SJCRH30 (cell line): Measurements from ENCODE around the gene SIDT2. TPM values are rescaled to one million over a fixed set of nuclear protein-coding genes. Genes with fewer than 3 reads are reported as not detected.
"Not testable (repeated sequence)": the region's sequence is repeated elsewhere in the genome, so short reads cannot be mapped to it uniquely, and the experiment has no call there.

Source experiments
- DNase-seq, 2 experiments: peaks; one replicate each; pipeline ENCODE4 v3.0.0-alpha.2; 2015 to 2020
- H3K27ac ChIP-seq: fragments of 250-450 bp; sonication (Bioruptor Pico); 2 replicates; pipeline ENCODE4 v1.5.1; 2020; ENCODE audit warnings: mild to moderate bottlenecking, moderate library complexity
- H3K27me3 ChIP-seq: fragments of 250-450 bp; sonication (Bioruptor Pico); 2 replicates; pipeline ENCODE4 v1.5.1; 2020; ENCODE audit warnings: mild to moderate bottlenecking, moderate library complexity
- H3K36me3 ChIP-seq: fragments of 250-450 bp; sonication (Bioruptor Pico); 2 replicates; pipeline ENCODE4 v1.5.1; 2020; ENCODE audit warnings: mild to moderate bottlenecking, moderate library complexity
- H3K4me1 ChIP-seq: fragments of 250-450 bp; sonication (Bioruptor Pico); 2 replicates; pipeline ENCODE4 v1.5.1; 2020; ENCODE audit warnings: mild to moderate bottlenecking, moderate library complexity
- H3K4me3 ChIP-seq: fragments of 250-450 bp; sonication (Bioruptor Pico); 2 replicates; pipeline ENCODE4 v1.5.1; 2020; ENCODE audit warnings: mild to moderate bottlenecking, moderate library complexity
- H3K9me3 ChIP-seq: fragments of 250-450 bp; sonication (Bioruptor Pico); replicated peaks from 2 replicates; pipeline ENCODE4 v1.5.1; 2020; ENCODE audit warnings: mild to moderate bottlenecking, moderate library complexity
- total RNA-seq: library from RNA; depleted of rRNA; stranded (reverse); fragments of >200 nt; shearing (Covaris generic); gene quantifications from 2 replicates; pipeline ENCODE4 v1.2.3, GENCODE V29; 2014

SIDT2 gene
- total RNA-seq, 1 experiment from 2014 or later, result 13.7 TPM

GRCh38 chr11:117201658-117202305 lies 23.2 kb downstream of the SIDT2 start:
- Histone ChIP-seq H3K36me3 (no peaks in the 10 kb centered on the region), H3K27me3 (no peaks in the 10 kb centered on the region), H3K4me3 (no peak overlapping the region), H3K4me1 (no peaks in the 10 kb centered on the region), H3K9me3 (no peaks in the 10 kb centered on the region), H3K27ac (no peak overlapping the region)
- DNase-seq, result no peak

- Histone ChIP-seq H3K27me3 (no peaks in the 10 kb centered on the region), H3K4me3 (no peak overlapping the region), H3K4me1 (no peaks in the 10 kb centered on the region), H3K9me3 (no peaks in the 10 kb centered on the region), H3K27ac (no peak overlapping the region), H3K36me3 (no peaks in the 10 kb centered on the region)
- no peak for DNase-seq
Measured at GRCh38 chr11:117202386-117203068, 24.0 kb downstream of the SIDT2 start.

GRCh38 chr11:117203069-117203407 lies 24.5 kb downstream of the SIDT2 start:
- DNase-seq, result no peak
- Histone ChIP-seq H3K9me3 (no peaks in the 10 kb centered on the region), H3K27ac (no peak overlapping the region), H3K27me3 (no peaks in the 10 kb centered on the region), H3K4me3 (no peak overlapping the region), H3K36me3 (no peaks in the 10 kb centered on the region), H3K4me1 (no peaks in the 10 kb centered on the region)

GRCh38 chr11:117204283-117205080 lies 25.9 kb downstream of the SIDT2 start:
- Histone ChIP-seq H3K36me3 (no peaks in the 10 kb centered on the region), H3K9me3 (no peaks in the 10 kb centered on the region), H3K4me3 (no peak overlapping the region), H3K4me1 (no peaks in the 10 kb centered on the region), H3K27me3 (no peaks in the 10 kb centered on the region), H3K27ac (no peak overlapping the region)
- DNase-seq, result no peak

GRCh38 chr11:117205211-117205818 lies 26.8 kb downstream of the SIDT2 start:
- Histone ChIP-seq H3K4me3 (no peak overlapping the region), H3K27me3 (no peaks in the 10 kb centered on the region), H3K4me1 (no peaks in the 10 kb centered on the region), H3K9me3 (no peaks in the 10 kb centered on the region), H3K36me3 (no peaks in the 10 kb centered on the region), H3K27ac (no peak overlapping the region)
- no peak for DNase-seq

- H3K27me3 ChIP-seq, DNase-seq, H3K9me3 ChIP-seq, H3K27ac ChIP-seq, H3K4me1 ChIP-seq, H3K36me3 ChIP-seq, H3K4me3 ChIP-seq: not testable (repeated sequence)
Measured at GRCh38 chr11:117206111-117206510, 27.6 kb downstream of the SIDT2 start.

- H3K9me3 ChIP-seq, H3K27ac ChIP-seq, H3K4me3 ChIP-seq, H3K36me3 ChIP-seq, DNase-seq, H3K27me3 ChIP-seq, H3K4me1 ChIP-seq: not testable (repeated sequence)
Measured at GRCh38 chr11:117206859-117207258, 28.3 kb downstream of the SIDT2 start.

GRCh38 chr11:117207481-117207880 lies 28.9 kb downstream of the SIDT2 start:
- not testable (repeated sequence) for H3K4me1 ChIP-seq, H3K36me3 ChIP-seq, DNase-seq, H3K27me3 ChIP-seq, H3K9me3 ChIP-seq, H3K4me3 ChIP-seq, H3K27ac ChIP-seq

GRCh38 chr11:117208710-117209109 lies 30.2 kb downstream of the SIDT2 start:
- H3K4me3 ChIP-seq, H3K27ac ChIP-seq, H3K36me3 ChIP-seq, DNase-seq, H3K4me1 ChIP-seq, H3K27me3 ChIP-seq, H3K9me3 ChIP-seq: not testable (repeated sequence)

GRCh38 chr11:117209351-117210125 lies 31.0 kb downstream of the SIDT2 start:
- not testable (repeated sequence) for H3K27me3 ChIP-seq, H3K4me3 ChIP-seq, DNase-seq, H3K4me1 ChIP-seq, H3K9me3 ChIP-seq, H3K27ac ChIP-seq, H3K36me3 ChIP-seq

- no peak overlapping the region for H3K27ac ChIP-seq
- no peak overlapping the region for H3K4me3 ChIP-seq
- H3K4me1 ChIP-seq, result no peaks in the 10 kb centered on the region
Measured at GRCh38 chr11:117210620-117211019, 32.1 kb downstream of the SIDT2 start.

GRCh38 chr11:117212697-117213355 lies 34.3 kb downstream of the SIDT2 start:
- no peaks in the 10 kb centered on the region for H3K27me3 ChIP-seq
- no peaks in the 10 kb centered on the region for H3K4me1 ChIP-seq
- no peaks in the 10 kb centered on the region for H3K9me3 ChIP-seq
- H3K4me3 ChIP-seq, result no peak overlapping the region
- DNase-seq, result no peak
- H3K27ac ChIP-seq, result no peak overlapping the region
- H3K36me3 ChIP-seq, result no peaks in the 10 kb centered on the region

More at GRCh38 chr11:117210620-117211019, 32.1 kb downstream of the SIDT2 start:
- no peaks in the 10 kb centered on the region for H3K27me3 ChIP-seq
- no peaks in the 10 kb centered on the region for H3K36me3 ChIP-seq
- no peak for DNase-seq
- H3K9me3 ChIP-seq, result no peaks in the 10 kb centered on the region

GRCh38 chr11:117214404-117215110 lies 36.0 kb downstream of the SIDT2 start:
- H3K27ac ChIP-seq, result no peak overlapping the region
- no peak for DNase-seq
- H3K9me3 ChIP-seq, result no peaks in the 10 kb centered on the region
- no peaks in the 10 kb centered on the region for H3K4me1 ChIP-seq
- no peak overlapping the region for H3K4me3 ChIP-seq
- H3K36me3 ChIP-seq, result no peaks in the 10 kb centered on the region
- no peaks in the 10 kb centered on the region for H3K27me3 ChIP-seq
